Caki2 (cell line): ENCODE results near the gene KDM5C. TPM values are rescaled to one million over a fixed set of nuclear protein-coding genes. Genes with fewer than 3 reads are reported as not detected.
"Not testable (repeated sequence)": the region's sequence is repeated elsewhere in the genome, so short reads cannot be mapped to it uniquely, and the experiment has no call there.

ENCODE experiments used
- DNase-seq: peaks from one replicate; pipeline ENCODE4 v3.0.0-alpha.2; 2015; ENCODE audit warnings: low read depth
- in situ Hi-C: cut with HindIII; loops from 2 replicates; pipeline ENCODE4 v1.10.0; 2016; ENCODE audit warnings: low sequenced_read_pairs, low pct_unique_long_range_greater_than_20kb, mixed read lengths
- total RNA-seq: library from RNA; depleted of rRNA; stranded (reverse); fragments of >200 nt; shearing (Covaris generic); gene quantifications from 2 replicates; pipeline ENCODE4 v1.2.3, GENCODE V29; 2014; ENCODE audit warnings: low replicate concordance

Gene KDM5C
- total RNA-seq, 1 experiment from 2014 or later, result 64.8 TPM

GRCh38 chrX:53223955-53224859, 800 bp downstream of the KDM5C start:
- DNase-seq, result peak; percentile 6
- in situ Hi-C loops, result no loop called here

- DNase-seq, result no peak
These were observed 1.8 kb downstream of the KDM5C start for GRCh38 chrX:53223068-53223693.

DNA sequence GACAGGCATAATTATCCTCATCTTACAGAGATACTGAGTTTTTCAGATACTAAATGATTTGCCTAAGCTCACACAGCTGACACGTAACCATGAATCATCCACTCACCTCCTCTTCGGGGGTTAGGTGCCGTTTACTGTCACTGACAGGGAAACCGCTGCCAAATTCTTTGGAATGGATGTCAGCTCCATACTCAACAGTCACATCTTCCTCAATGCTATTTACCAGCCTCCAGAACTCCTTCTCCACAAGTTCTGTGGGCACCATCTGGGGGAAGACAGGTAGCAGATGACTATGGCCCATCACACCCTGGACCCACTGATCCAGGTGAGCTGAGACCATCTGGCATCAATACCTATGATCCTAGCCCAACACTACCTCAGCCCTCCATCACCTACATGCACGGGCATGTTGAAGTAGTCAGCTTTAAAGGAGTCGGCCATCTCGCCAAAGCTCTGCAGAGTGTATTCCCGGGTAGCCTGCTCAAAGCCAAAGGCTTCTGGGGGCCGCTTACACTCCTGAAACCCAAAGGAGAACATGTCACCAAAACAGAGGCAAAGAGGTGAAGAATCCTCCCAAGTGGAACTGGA, 13.5 kb downstream of the KDM5C start:
- no peak for DNase-seq
- in situ Hi-C loops, result no loop called here

More at GRCh38 chrX:53223068-53223693, 1.8 kb downstream of the KDM5C start:
- in situ Hi-C loops, result no loop called here

DNA sequence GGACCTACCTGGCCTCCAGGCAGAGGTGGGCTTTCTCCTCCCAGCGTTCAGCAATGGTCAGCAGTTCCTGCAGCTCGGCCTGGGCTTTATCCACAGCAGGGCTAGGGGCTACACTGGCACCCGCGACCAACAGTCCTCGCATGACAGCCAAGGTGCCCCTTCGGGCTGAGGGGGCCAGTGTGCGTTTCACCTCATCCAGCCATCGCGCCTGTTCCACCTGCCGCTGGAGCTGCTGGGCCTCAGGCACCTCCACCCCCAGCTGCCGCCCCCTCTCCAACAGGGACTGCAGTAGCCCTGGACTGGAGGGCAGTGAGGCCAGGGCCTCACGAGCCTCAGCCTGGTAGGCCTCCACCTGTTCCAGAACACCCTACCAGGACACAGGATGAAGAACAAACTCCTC, 28.3 kb downstream of the KDM5C start:
- in situ Hi-C loops, result no loop called here
- no peak for DNase-seq

GRCh38 chrX:53195401-53195800, 29.6 kb downstream of the KDM5C start:
- no peak for DNase-seq
- in situ Hi-C loops, result no loop called here

DNA sequence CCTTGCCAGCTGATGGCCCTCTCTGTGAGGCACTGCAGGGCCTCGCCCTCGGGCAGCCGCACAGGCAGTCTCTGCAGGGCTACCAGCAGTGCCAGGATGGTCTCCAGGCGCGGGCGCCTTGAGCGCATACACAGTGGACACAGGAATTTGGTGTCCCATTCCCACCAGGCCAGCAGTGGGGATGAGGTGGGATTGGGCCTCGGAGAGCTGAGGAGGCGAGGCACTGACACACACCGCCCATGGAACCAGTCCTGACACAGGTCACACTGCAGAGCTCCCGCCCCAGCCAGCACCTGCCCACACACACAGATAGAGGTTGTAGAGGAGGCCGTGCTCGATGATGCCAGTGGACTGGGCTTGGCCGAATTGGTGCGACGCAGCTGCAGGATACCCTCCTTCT, 30.7 kb downstream of the KDM5C start:
- in situ Hi-C loops, result no loop called here
- DNase-seq, result no peak

DNA sequence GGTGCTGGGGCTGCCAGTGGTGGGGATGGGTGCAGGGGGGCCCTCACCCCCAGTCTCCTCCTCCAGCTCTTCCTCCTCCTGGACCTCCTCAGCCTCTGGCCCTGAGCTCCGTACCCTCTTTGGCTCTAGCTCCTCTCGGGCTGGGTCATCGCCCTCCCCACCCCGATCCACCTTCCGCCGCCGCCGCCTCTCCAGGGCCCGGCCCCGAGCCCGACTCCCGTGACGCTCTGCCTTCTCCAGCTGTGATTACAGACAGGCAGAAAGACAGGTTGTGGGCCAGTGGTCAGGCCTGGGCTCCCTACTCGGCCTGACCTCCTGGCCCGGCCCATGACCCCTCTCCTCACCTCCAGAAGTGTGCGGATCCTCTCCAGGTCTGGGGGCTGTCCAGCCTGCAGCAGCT, 31.9 kb downstream of the KDM5C start:
- DNase-seq, result no peak
- in situ Hi-C loops, result no loop called here

DNA sequence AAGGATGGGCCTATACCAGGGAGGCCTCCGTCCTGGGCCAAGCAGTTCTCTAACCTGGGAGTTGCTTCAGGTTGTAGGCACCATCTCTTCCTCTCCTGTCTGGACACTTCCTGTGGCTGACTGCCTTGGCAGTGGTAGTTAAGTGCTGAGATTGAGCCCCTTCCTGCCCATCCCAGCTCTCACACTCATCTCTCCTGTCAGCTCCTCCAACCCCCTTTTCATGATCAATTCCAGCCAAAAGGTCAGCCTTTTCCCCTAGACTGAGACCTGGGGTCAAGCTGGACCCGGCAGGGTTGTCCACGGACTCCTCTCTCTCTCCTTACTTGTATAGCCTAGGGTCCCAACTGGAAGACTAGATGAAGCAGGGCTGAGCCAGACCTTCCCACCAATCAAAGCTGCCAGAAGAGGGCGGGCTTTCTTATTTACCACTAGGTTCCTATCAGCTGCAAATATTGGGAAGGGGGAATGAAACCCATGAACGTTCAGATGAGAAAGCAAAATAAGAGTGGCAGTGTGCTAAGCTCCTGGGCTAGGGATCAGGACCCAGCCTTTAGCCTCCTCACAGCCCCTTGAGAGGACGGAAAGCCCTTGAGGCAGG, 34.5 kb downstream of the KDM5C start:
- no peak for DNase-seq
- in situ Hi-C loops, result no loop called here

- no peak for DNase-seq
- in situ Hi-C loops, result no loop called here
These were observed 36.2 kb downstream of the KDM5C start for GRCh38 chrX:53188763-53189162.

DNA sequence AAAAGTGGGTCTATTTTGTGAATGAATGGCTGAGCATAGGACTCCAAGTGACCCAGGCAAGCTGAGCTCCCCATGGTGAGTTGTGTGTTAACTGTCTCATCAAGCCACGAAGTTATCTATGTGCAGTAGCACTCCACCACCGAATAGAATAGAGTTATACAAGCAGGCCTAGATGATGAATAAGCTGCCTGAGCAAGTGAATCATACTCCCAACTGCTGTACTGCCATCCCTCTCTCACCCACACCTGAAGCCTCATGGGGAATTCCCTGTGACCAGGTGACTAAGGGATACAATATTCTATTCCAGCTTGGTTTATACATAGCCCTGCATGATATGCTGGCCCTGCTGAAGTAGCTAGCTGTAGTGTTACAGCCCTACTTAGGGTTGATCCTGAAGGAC, 38.7 kb downstream of the KDM5C start:
- in situ Hi-C loops, result no loop called here
- peak; percentile 44 for DNase-seq

GRCh38 chrX:53184836-53185235, 40.2 kb downstream of the KDM5C start:
- no peak for DNase-seq
- in situ Hi-C loops, result no loop called here

DNA sequence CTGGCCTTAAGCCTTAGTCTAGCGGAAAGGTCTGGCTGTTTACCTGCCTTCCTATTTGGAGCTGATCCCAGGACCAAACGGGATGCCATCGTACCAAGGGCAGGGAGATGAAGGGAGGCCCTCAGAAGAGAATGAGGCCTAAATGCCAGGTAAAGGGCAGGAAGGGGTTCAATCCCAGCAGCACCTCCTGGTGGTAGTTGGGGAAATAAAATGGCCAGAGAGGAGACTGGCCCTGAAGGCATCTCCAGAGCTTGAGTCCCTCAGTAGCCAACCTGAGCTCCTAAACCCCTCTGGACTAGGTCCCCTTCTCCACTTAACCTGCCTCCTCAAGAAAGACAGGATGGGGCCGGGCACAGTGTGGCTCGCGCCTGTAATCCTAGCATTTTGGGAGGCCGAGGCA, 53.7 kb downstream of the KDM5C start:
- no peak for DNase-seq
- in situ Hi-C loops, result no loop called here

DNA sequence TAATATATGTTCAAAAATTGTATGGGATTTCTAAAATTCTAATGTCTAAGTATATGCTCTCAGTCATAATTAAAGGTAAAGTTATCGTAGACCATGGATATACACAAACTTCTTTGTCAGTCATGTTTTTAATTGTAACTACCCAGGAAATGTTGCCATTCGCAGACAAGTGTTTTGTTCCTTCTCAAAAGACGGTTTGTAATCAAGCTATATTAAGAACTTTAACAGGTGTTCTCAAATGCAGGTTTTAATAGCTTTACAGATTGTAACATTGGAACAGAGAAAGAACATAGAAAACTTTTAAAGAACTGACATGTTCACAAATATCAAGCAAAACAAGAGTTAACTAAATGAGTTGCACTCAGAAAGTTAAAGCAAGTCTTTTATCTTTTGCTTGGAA, 58.9 kb downstream of the KDM5C start:
- in situ Hi-C loops, result no loop called here
- no peak for DNase-seq

DNA sequence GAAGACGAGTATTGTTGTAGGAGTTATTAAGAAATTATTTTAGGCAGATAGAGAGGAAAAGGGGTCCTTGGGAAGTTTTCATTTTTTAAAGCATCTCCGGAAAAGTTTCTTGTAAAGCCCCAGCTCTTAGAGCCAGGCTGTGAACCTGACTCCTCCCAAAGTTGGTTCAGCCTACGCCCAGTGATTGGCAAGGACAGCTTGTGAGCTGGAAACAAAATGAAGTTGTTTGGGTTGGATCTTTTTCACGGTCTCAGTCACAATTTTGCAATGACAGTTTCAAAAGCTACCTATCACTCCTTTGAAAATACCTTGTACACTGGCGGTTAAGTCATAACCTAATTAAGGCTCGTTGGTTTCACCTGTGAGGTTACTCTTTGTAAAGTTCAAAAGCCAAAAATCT, 60.4 kb downstream of the KDM5C start:
- in situ Hi-C loops, DNase-seq: not testable (repeated sequence)

GRCh38 chrX:53163436-53163835, 61.6 kb downstream of the KDM5C start:
- in situ Hi-C loops, result no loop called here
- no peak for DNase-seq

GRCh38 chrX:53160297-53160983, 64.6 kb downstream of the KDM5C start:
- in situ Hi-C loops, result no loop called here
- DNase-seq, result no peak

GRCh38 chrX:53159184-53159583, 65.8 kb downstream of the KDM5C start:
- no peak for DNase-seq
- in situ Hi-C loops, result no loop called here

DNA sequence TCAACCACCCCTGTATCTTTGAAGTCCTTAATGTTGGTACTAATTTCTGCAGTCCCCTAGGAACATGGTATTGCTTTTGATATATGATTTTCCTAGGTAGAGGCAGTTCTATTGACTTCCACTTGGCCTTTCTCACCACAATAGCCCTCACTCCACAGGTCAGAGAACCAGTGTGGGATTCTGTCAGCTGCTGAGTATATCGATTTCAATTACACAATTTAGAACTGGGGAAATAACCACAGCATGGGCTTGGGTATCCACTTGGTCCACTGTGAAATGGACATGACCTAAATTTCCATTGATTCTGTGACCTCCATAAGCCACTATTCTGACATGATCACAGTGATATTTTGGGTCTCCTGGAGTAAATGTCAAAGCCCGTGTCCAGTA, 68.8 kb downstream of the KDM5C start:
- in situ Hi-C loops, result no loop called here
- DNase-seq, result no peak
